K562 (cell line): ENCODE data around the gene COPE. TPM values are rescaled to one million over a fixed set of nuclear protein-coding genes. Genes with fewer than 3 reads are reported as not detected.

Source experiments
- CBX3 ChIP-seq, 2 experiments: IDR thresholded peaks; 1 replicate in 1 of 2; 2 replicates in 1 of 2; pipeline ENCODE4 v1.6.1; 2012; ENCODE audit warnings: inconsistent platforms in 2 of 2, low read length in 2 of 2, borderline replicate concordance in 1 of 2, control low read depth in 1 of 2
- CHD2 ChIP-seq: IDR thresholded peaks from 2 replicates; pipeline ENCODE4 v1.6.1; 2011; ENCODE audit warnings: low read depth, low read length
- CREB5 ChIP-seq: fragments of 250-450 bp; sonication (Bioruptor Pico); IDR thresholded peaks from 2 replicates; pipeline ENCODE4 v1.5.0; 2020; ENCODE audit warnings: mild to moderate bottlenecking
- E2F6 ChIP-seq, 2 experiments: IDR thresholded peaks; 2 replicates each; pipeline ENCODE4 v1.6.1; 2011; ENCODE audit warnings: borderline replicate concordance in 1 of 2, control low read depth in 1 of 2, low read depth in 1 of 2, low read length in 1 of 2, mild to moderate bottlenecking in 1 of 2, mixed read lengths in 1 of 2, moderate library complexity in 1 of 2; ENCODE audit not compliant: insufficient read depth in 1 of 2, insufficient read length in 1 of 2, poor library complexity in 1 of 2, severe bottlenecking in 1 of 2; ENCODE audit errors: extremely low read depth in 1 of 2
- MEF2D ChIP-seq: conservative IDR thresholded peaks from 2 replicates; pipeline ENCODE4 v1.6.1; 2016; ENCODE audit warnings: low read depth, missing genetic modification characterization, missing compliant biosample characterization
- MGA ChIP-seq: fragments of 450-650 bp; IDR thresholded peaks from 2 replicates; pipeline ENCODE4 v1.6.1; 2016; ENCODE audit warnings: mild to moderate bottlenecking, moderate library complexity
- SMAD3 ChIP-seq: fragments of 450-650 bp; formaldehyde crosslinking; conservative IDR thresholded peaks from 2 replicates; pipeline ENCODE4 v1.4.0; 2020; ENCODE audit warnings: mild to moderate bottlenecking
- ZBTB7A ChIP-seq: IDR thresholded peaks from 2 replicates; pipeline ENCODE4 v1.6.1; 2011; ENCODE audit warnings: low read depth, mild to moderate bottlenecking, low read length, moderate library complexity, borderline replicate concordance; ENCODE audit not compliant: control insufficient read depth
- ZNF24 ChIP-seq: fragments of 450-650 bp; IDR thresholded peaks from 2 replicates; pipeline ENCODE4 v1.6.1; 2016
- polyA plus RNA-seq, 8 experiments: library from polyadenylated mRNA; depleted of rRNA in 4 of 8; stranded (reverse) in 5 of 8; unstranded in 3 of 8; fragments of >200 nt; fragmentation: Nextera tagmentation in 2 of 8; fragmentation: Illumina TruSeq in 1 of 8; extraction: Ambion mirVana in 2 of 8; extraction: Trizol in 1 of 8; gene quantifications; 2 replicates each; pipeline versions ENCODE4 v1.2.1 to v1.2.3, GENCODE V29; 2011 to 2014; ENCODE audit warnings: inconsistent platforms in 1 of 8, missing spikeins in 1 of 8
- total RNA-seq, 7 experiments: library from RNA; depleted of rRNA in 6 of 7; stranded (reverse); fragments of >200 nt in 6 of 7; fragmentation: Illumina TruSeq in 2 of 7; extraction: Trizol in 2 of 7; gene quantifications; 2 replicates each; pipeline versions ENCODE4 v1.2.1 to v1.2.3, GENCODE V29; 2011 to 2021; ENCODE audit warnings: low replicate concordance in 1 of 7

COPE gene
- total and polyA plus RNA-seq, 9 of the 15 experiments (the other 6 are each of a cell fraction or from before 2014, with no cell fraction given), result 5.8 to 273 (median 147) TPM

- no peak for TF ChIP-seq CREB5
- TF ChIP-seq E2F6 (IDR thresholded peaks at IDR 0.05; ENCODE audit: borderline replicate concordance in 1 of 2, extremely low read depth in 1 of 2, insufficient read depth in 1 of 2, insufficient read length in 1 of 2, low read depth in 1 of 2, low read length in 1 of 2, poor library complexity in 1 of 2, severe bottlenecking in 1 of 2), result peak; percentile 28 to 72
- no peak for TF ChIP-seq MEF2D (tag)
- no peak for TF ChIP-seq SMAD3 (CRISPR knock-in tag)
- peak; percentile 91 for TF ChIP-seq ZBTB7A
- peak; percentile 64 for TF ChIP-seq MGA
- 0 out of 2 replicates have a peak, but pooled peaks have one; percentile 18 for TF ChIP-seq CHD2
- 0 out of 3 replicates have a peak, but pooled peaks of 1 of the 2 experiments have one; percentile 28 for TF ChIP-seq CBX3 (IDR thresholded peaks at IDR 0.05; ENCODE audit: borderline replicate concordance in 1 of 2, low read length in 2 of 2)
- TF ChIP-seq ZNF24, result 0 out of 2 replicates have a peak, but pooled peaks have one; percentile 31
Observed at GRCh38 chr19:18865973-18866799, 53.0 kb downstream of the COPE start (continued).
